K562 (cell line): ENCODE measurements around the gene OBSCN. TPM values are rescaled to one million over a fixed set of nuclear protein-coding genes. Genes with fewer than 3 reads are reported as not detected.

ENCODE experiments used
- ATAC-seq: fragments of 200-7000 bp; cut with Tn5 transposase; 3 replicates; pipeline ENCODE4 v1.9.1; 2020; ENCODE audit warnings: moderate library complexity
- BruUV-seq: library from RNA; stranded (reverse); fragments of 400-500 nt; replicated peaks from 2 replicates; lab custom pipeline; 2021; lab: Mats Ljungman, UMichigan
- CTCF ChIA-PET: fragments of 300-600 bp; formaldehyde crosslinking; extraction: SDS; loops from one replicate; lab custom pipeline; 2021; ENCODE audit warnings: low intra/inter-chr PET ratio; lab: Yijun Ruan, JAX
- POLR2A ChIA-PET: fragments of 300-600, 350-650 bp; sonication (Branson Sonifier 250); formaldehyde crosslinking; extraction: SDS; loops from one replicate; lab custom pipeline; 2021; ENCODE audit warnings: antibody characterized with exemption, inconsistent platforms; lab: Yijun Ruan, JAX
- DNase-seq, 4 experiments: peaks; one replicate each; pipeline versions ENCODE4 v3.0.0 to v3.0.0-alpha.2; 2011 to 2018; ENCODE audit warnings: low spot score in 3 of 4, mixed read lengths in 3 of 4; ENCODE audit errors: extremely low read depth in 1 of 4
- FAIRE-seq: peaks from 2 replicates; lab custom pipeline; 2011; peaks lifted over from hg19 to GRCh38; lab: Jason Lieb, UNC
- H2AFZ ChIP-seq: 2 replicates; pipeline ENCODE4 v1.6.0; 2011; ENCODE audit warnings: low read depth, low read length, control low read depth, inconsistent platforms
- H3K27ac ChIP-seq: fragments of 200-600 bp; 3 replicates; pipeline ENCODE4 v1.8.0; 2011; ENCODE audit warnings: low read depth, mild to moderate bottlenecking, control low read depth, inconsistent platforms, low read length, moderate library complexity, mixed read lengths; ENCODE audit errors: extremely low read depth
- H3K27me3 ChIP-seq, 2 experiments: fragments of 300-600 bp in 1 of 2; 2 replicates in 1 of 2; 3 replicates in 1 of 2; pipeline versions ENCODE4 v1.6.0 to v1.8.0; 2011; ENCODE audit warnings: inconsistent platforms in 2 of 2, low read length in 2 of 2, mild to moderate bottlenecking in 1 of 2, mixed read lengths in 1 of 2, moderate library complexity in 1 of 2; ENCODE audit not compliant: control insufficient read depth in 2 of 2, insufficient read depth in 2 of 2
- H3K36me3 ChIP-seq: fragments of 300-600 bp; 3 replicates; pipeline ENCODE4 v1.8.0; 2011; ENCODE audit warnings: mild to moderate bottlenecking, low read length, inconsistent platforms; ENCODE audit not compliant: control insufficient read depth, insufficient read depth
- H3K4me1 ChIP-seq, 2 experiments: fragments of 200-600 bp in 1 of 2; replicated peaks in 1 of 2; 2 replicates in 1 of 2; 3 replicates in 1 of 2; pipeline versions ENCODE4 v1.5.1 to v1.8.0; 2011; ENCODE audit warnings: inconsistent platforms in 2 of 2, low read length in 2 of 2, mild to moderate bottlenecking in 1 of 2, mixed read lengths in 1 of 2, moderate library complexity in 1 of 2; ENCODE audit not compliant: control insufficient read depth in 2 of 2, insufficient read depth in 2 of 2
- H3K4me2 ChIP-seq: 2 replicates; pipeline ENCODE4 v1.6.1; 2011; ENCODE audit warnings: low read length, control low read depth, inconsistent platforms, mixed read lengths; ENCODE audit not compliant: insufficient read depth
- H3K4me3 ChIP-seq: fragments of 200-600 bp; sonication (generic), shearing (Covaris generic); 2 replicates; pipeline ENCODE4 v1.5.1; 2016; ENCODE audit warnings: control low read depth, inconsistent platforms
- H3K79me2 ChIP-seq: fragments of 200-600 bp; 3 replicates; pipeline ENCODE4 v1.8.0; 2011; ENCODE audit warnings: low read length, inconsistent platforms; ENCODE audit not compliant: control insufficient read depth, insufficient read depth
- H3K9ac ChIP-seq, 2 experiments: 2 replicates each; pipeline versions ENCODE4 v1.6.0 to v1.6.1; 2011; ENCODE audit warnings: low read depth in 2 of 2, low read length in 2 of 2, control low read depth in 1 of 2, inconsistent platforms in 1 of 2, mild to moderate bottlenecking in 1 of 2, mixed read lengths in 1 of 2; ENCODE audit not compliant: insufficient read depth in 1 of 2
- H3K9me1 ChIP-seq: one replicate; pipeline ENCODE4 v1.6.0; 2011; ENCODE audit warnings: inconsistent platforms, mild to moderate bottlenecking, low read length, moderate library complexity; ENCODE audit not compliant: control insufficient read depth, insufficient read depth
- H3K9me3 ChIP-seq: replicated peaks from 2 replicates; pipeline ENCODE4 v1.5.1; 2011; ENCODE audit warnings: low read depth, low read length, inconsistent platforms; ENCODE audit not compliant: control insufficient read depth, insufficient read depth
- H4K20me1 ChIP-seq: replicated peaks from 2 replicates; pipeline ENCODE4 v1.6.1; 2011; ENCODE audit warnings: low read length, inconsistent platforms, mixed read lengths; ENCODE audit not compliant: control insufficient read depth, insufficient read depth
- ARID3A ChIP-seq: IDR thresholded peaks from 2 replicates; pipeline ENCODE4 v1.6.1; 2012; ENCODE audit warnings: low read depth, low read length, improper control_type of control experiment, borderline replicate concordance
- ETV1 ChIP-seq: fragments of 450-650 bp; conservative IDR thresholded peaks from 2 replicates; pipeline ENCODE4 v1.6.1; 2016; ENCODE audit warnings: missing genetic modification characterization, control low read depth, low read depth, missing compliant biosample characterization
- KAT2B ChIP-seq: IDR thresholded peaks from one replicate; pipeline ENCODE4 v1.6.1; 2012; ENCODE audit warnings: low read depth, mild to moderate bottlenecking, control low read depth, inconsistent platforms, low read length, moderate library complexity
- KDM1A ChIP-seq, 2 experiments: fragments of 450-650 bp; IDR thresholded peaks; 2 replicates each; pipeline ENCODE4 v1.6.1; 2016; ENCODE audit warnings: mild to moderate bottlenecking in 2 of 2
- MBD1 ChIP-seq: fragments of 250-450 bp; sonication (Bioruptor Pico); IDR thresholded peaks from 2 replicates; pipeline ENCODE4 v1.8.0; 2022; ENCODE audit warnings: inconsistent platforms
- SAFB ChIP-seq: fragments of 200-400 bp; formaldehyde crosslinking; IDR thresholded peaks from 2 replicates; pipeline ENCODE4 v1.6.1; 2017; ENCODE audit warnings: low read depth, low read length, borderline replicate concordance
- SIRT6 ChIP-seq: IDR thresholded peaks from one replicate; pipeline ENCODE4 v1.6.1; 2012; ENCODE audit warnings: low read depth, mild to moderate bottlenecking, control low read depth, inconsistent platforms, low read length, moderate library complexity
- TRIM25 ChIP-seq: fragments of 450-650 bp; IDR thresholded peaks from 2 replicates; pipeline ENCODE4 v1.7.0; 2016; ENCODE audit warnings: borderline replicate concordance
- XRCC5 ChIP-seq: fragments of 200-400 bp; formaldehyde crosslinking; IDR thresholded peaks from 2 replicates; pipeline ENCODE4 v1.6.1; 2017; ENCODE audit warnings: low read depth, mild to moderate bottlenecking, low read length
- ZBTB1 ChIP-seq: sonication (generic); formaldehyde crosslinking; IDR thresholded peaks from 2 replicates; pipeline ENCODE4 v1.8.1; 2023; ENCODE audit warnings: missing genetic modification reagents, low read depth, mild to moderate bottlenecking, borderline replicate concordance
- WGBS: fragments of 100-300 bp; shearing (Covaris generic); methylation state at CpG from one replicate; pipeline ENCODE4 v1.1.6; 2016; ENCODE audit warnings: low coverage, mixed read lengths; ENCODE audit not compliant: insufficient coverage; ENCODE audit errors: missing lambda C conversion rate; 5-methylcytosine and 5-hydroxymethylcytosine counted together
- in situ Hi-C: fragments of 300-500 bp; cut with MboI; formaldehyde crosslinking; loops from 4 replicates; pipeline ENCODE4 v1.15.0; 2018; ENCODE audit warnings: inconsistent platforms, mixed read lengths
- intact Hi-C: fragments of 100-400 bp; cut with micrococcal nuclease; formaldehyde crosslinking; loops from 2 replicates; pipeline ENCODE4 v1.14.2; 2022
- polyA plus RNA-seq, 8 experiments: library from polyadenylated mRNA; depleted of rRNA in 4 of 8; stranded (reverse) in 5 of 8; unstranded in 3 of 8; fragments of >200 nt; fragmentation: Nextera tagmentation in 2 of 8; fragmentation: Illumina TruSeq in 1 of 8; extraction: Ambion mirVana in 2 of 8; extraction: Trizol in 1 of 8; gene quantifications; 2 replicates each; pipeline versions ENCODE4 v1.2.1 to v1.2.3, GENCODE V29; 2011 to 2014; ENCODE audit warnings: inconsistent platforms in 1 of 8, missing spikeins in 1 of 8
- total RNA-seq, 7 experiments: library from RNA; depleted of rRNA in 6 of 7; stranded (reverse); fragments of >200 nt in 6 of 7; fragmentation: Illumina TruSeq in 2 of 7; extraction: Trizol in 2 of 7; gene quantifications; 2 replicates each; pipeline versions ENCODE4 v1.2.1 to v1.2.3, GENCODE V29; 2011 to 2021; ENCODE audit warnings: low replicate concordance in 1 of 7
- TF ChIP-seq, protein P1 (sequence below): sonication (generic); formaldehyde crosslinking; IDR thresholded peaks from 2 replicates; pipeline ENCODE4 v1.8.0; 2023; ENCODE audit warnings: mild to moderate bottlenecking, missing genetic modification reagents

The OBSCN gene
- total and polyA plus RNA-seq, 9 of the 15 experiments (the other 6 are each of a cell fraction or from before 2014, with no cell fraction given), result 0.18 to 19.7 (median 3.6) TPM

- no peak for TF ChIP-seq TRIM25
- TF ChIP-seq SIRT6, result no peak
- TF ChIP-seq SAFB, result no peak
These were observed 117.4 kb downstream of the OBSCN start (continued) for GRCh38 chr1:228325267-228325666.

- CTCF ChIA-PET, result no interaction called here
- ATAC-seq (no peak), DNase-seq (no peak), FAIRE-seq (no peak)
- H3K27me3 ChIP-seq, result peaks cover 16 to 27% of the 10 kb centered on the region in 2 experiments; a peak in 4 of 5 replicates
- in situ Hi-C loops, result loop anchor here (10.0 kb wide), 1 partner anchor 185 kb away; no protein-coding TSS in a partner anchor
- H2AFZ ChIP-seq, result no peak overlapping the region
- no peak overlapping the region for H3K4me3 ChIP-seq
- H3K9ac ChIP-seq, result no peak overlapping the region
- H3K36me3 ChIP-seq, result no peaks in the 10 kb centered on the region
- WGBS, result 8% methylated on average over 2 of the region's 2 CpGs
- no peaks in the 10 kb centered on the region for H3K9me1 ChIP-seq
- H4K20me1 ChIP-seq, result no peaks in the 10 kb centered on the region
- no peaks in the 10 kb centered on the region for H3K79me2 ChIP-seq
- no peak overlapping the region for H3K27ac ChIP-seq
- peaks cover 0 to 6% of the 10 kb centered on the region in 2 experiments; a peak in 1 of 5 replicates for H3K4me1 ChIP-seq
- intact Hi-C loops, result no loop called here
- no TSS peak for BruUV-seq
- POLR2A ChIA-PET, result interaction anchor here (1.5 kb wide), 1 partner anchor 11 kb away, joined by 3 read pairs; no protein-coding TSS in a partner anchor
- H3K4me2 ChIP-seq, result no peak overlapping the region
- H3K9me3 ChIP-seq, result no peaks in the 10 kb centered on the region
- no peak for TF ChIP-seq KAT2B
- no peak for TF ChIP-seq XRCC5
- no peak for TF ChIP-seq KDM1A (IDR thresholded peaks at IDR 0.05)
- no peak for TF ChIP-seq MBD1 (CRISPR knock-in tag)
- no peak for TF ChIP-seq ETV1 (tag)
- no peak for TF ChIP-seq ZBTB1 (CRISPR knock-in tag)
- no peak for TF ChIP-seq ARID3A
- TF ChIP-seq, protein P1, sequence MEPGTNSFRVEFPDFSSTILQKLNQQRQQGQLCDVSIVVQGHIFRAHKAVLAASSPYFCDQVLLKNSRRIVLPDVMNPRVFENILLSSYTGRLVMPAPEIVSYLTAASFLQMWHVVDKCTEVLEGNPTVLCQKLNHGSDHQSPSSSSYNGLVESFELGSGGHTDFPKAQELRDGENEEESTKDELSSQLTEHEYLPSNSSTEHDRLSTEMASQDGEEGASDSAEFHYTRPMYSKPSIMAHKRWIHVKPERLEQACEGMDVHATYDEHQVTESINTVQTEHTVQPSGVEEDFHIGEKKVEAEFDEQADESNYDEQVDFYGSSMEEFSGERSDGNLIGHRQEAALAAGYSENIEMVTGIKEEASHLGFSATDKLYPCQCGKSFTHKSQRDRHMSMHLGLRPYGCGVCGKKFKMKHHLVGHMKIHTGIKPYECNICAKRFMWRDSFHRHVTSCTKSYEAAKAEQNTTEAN (CRISPR knock-in tag), result no peak
These were observed 122.0 kb downstream of the OBSCN start for GRCh38 chr1:228329887-228330286.
